ENCODE data around the gene DHFR.

DNA sequence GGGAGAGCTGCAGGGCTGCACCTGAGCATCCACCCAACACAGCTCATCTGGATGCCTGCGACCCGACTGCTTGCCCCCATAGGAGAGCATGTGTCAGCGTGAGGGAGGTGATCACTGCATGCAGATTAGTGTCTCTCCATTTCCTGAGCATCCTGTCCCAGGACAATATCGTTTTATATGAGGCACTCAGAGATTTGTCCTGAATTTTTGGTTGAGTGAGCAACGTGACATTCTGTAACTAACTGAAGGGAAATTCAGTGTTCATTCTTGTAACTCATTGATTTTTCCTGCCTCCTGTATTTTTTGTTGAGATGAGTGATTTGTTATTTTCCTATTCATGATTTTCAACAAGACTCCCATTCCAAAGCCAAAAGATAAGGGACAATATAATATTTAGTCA lies 64.0 kb downstream of the DHFR start:
- TF ChIP-seq EZH2 (IDR thresholded peaks at IDR 0.05; ENCODE audit: borderline replicate concordance, low read depth, low read length, poor library complexity, severe bottlenecking) = no peak
- no peak for TF ChIP-seq CTCF (conservative IDR thresholded peaks at IDR 0.05; ENCODE audit: low read depth, low read length)

All from A673 (cell line).